Esophagus (tissue), 2 donors: Measurements from ENCODE around the gene DSP. TPM values are rescaled to one million over a fixed set of nuclear protein-coding genes. Genes with fewer than 3 reads are reported as not detected.
A peak's percentile ranks its signal among the peaks of the same experiment; 100 is the strongest.

Experiments
- H3K27ac ChIP-seq, 2 donors: one replicate each; pipeline ENCODE4 v1.5.1; 2013; ENCODE audit warnings: low read depth in 2 of 2, mild to moderate bottlenecking in 2 of 2, inconsistent platforms in 1 of 2, low read length in 1 of 2, moderate library complexity in 1 of 2
- H3K27me3 ChIP-seq, 2 donors: one replicate each; pipeline ENCODE4 v1.6.1; 2013; ENCODE audit warnings: low read length in 2 of 2, control low read depth in 1 of 2, mild to moderate bottlenecking in 1 of 2; ENCODE audit not compliant: insufficient read depth in 2 of 2, control insufficient read depth in 1 of 2
- H3K36me3 ChIP-seq, 2 donors: one replicate each; pipeline ENCODE4 v1.6.1; 2013; ENCODE audit warnings: low read length in 1 of 2; ENCODE audit not compliant: control insufficient read depth in 2 of 2, insufficient read depth in 2 of 2
- H3K4me1 ChIP-seq, 2 donors: one replicate each; pipeline ENCODE4 v1.6.1; 2013; ENCODE audit warnings: low read length in 1 of 2; ENCODE audit not compliant: control insufficient read depth in 2 of 2, insufficient read depth in 2 of 2
- H3K4me3 ChIP-seq, 2 donors: one replicate each; pipeline ENCODE4 v1.5.1; 2013; ENCODE audit warnings: low read length in 2 of 2, mild to moderate bottlenecking in 2 of 2, low read depth in 1 of 2, moderate library complexity in 1 of 2
- H3K9me3 ChIP-seq, 2 donors: one replicate each; pipeline ENCODE4 v1.6.1; 2013; ENCODE audit warnings: mild to moderate bottlenecking in 2 of 2, low read depth in 1 of 2, low read length in 1 of 2, moderate library complexity in 1 of 2; ENCODE audit not compliant: control insufficient read depth in 2 of 2, insufficient read depth in 1 of 2
- WGBS, 2 donors: extraction: QIAGEN DNeasy Blood & Tissue Kit; methylation state at CpG; one replicate each; pipeline ENCODE4 v1.1.7; 2013; 5-methylcytosine and 5-hydroxymethylcytosine counted together
- polyA plus RNA-seq, 2 donors: library from polyadenylated mRNA; stranded (reverse); fragments of 200-250 nt; gene quantifications; one replicate each; pipeline ENCODE4 v1.2.3, GENCODE V29; 2013
- donor health status: healthy with polysubstance abuse.
- donor health status: Bipolar disorder and iron deficiency.

Gene DSP
- polyA plus RNA-seq, 2 donors = 182 to 349 TPM

GRCh38 chr6:7507600-7507999, 33.9 kb upstream of the DSP start:
- peaks cover 0 to 2% of the 10 kb centered on the region in 2 donors for H3K4me1 ChIP-seq
- no peaks in the 10 kb centered on the region for H3K36me3 ChIP-seq
- WGBS, 2 donors = 90 to 94% methylated on average over 6 of the region's 6 CpGs
- H3K9me3 ChIP-seq = no peaks in the 10 kb centered on the region
- H3K27me3 ChIP-seq = no peaks in the 10 kb centered on the region
- H3K4me3 ChIP-seq = no peak overlapping the region
- H3K27ac ChIP-seq = no peak overlapping the region

DNA sequence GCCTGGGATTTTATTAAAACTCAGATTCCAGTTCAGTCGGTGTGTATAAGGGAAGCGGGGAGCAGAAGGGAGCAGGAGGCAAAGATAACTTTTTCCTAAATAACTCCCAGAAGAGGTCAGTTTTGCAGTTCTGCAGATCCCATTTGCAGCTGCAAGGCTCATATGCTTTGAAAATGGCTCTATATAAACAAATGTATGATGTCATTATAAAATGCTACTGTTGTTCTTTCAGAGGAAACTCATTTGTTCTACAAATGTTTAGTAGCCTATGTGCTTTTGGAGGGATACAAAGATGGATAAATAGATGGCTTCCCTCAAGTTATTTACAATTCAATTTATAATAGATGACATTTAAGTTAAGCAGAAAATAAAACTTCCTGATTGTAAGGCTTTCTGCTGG, 29.2 kb upstream of the DSP start:
- H3K27me3 ChIP-seq = no peaks in the 10 kb centered on the region
- no peaks in the 10 kb centered on the region for H3K36me3 ChIP-seq
- 69 to 75% methylated on average over 2 of the region's 2 CpGs for WGBS, 2 donors
- no peak overlapping the region for H3K4me3 ChIP-seq
- no peak overlapping the region for H3K27ac ChIP-seq
- no peaks in the 10 kb centered on the region for H3K4me1 ChIP-seq
- no peaks in the 10 kb centered on the region for H3K9me3 ChIP-seq

- H3K36me3 ChIP-seq = no peaks in the 10 kb centered on the region
- H3K27me3 ChIP-seq = no peaks in the 10 kb centered on the region
- H3K4me1 ChIP-seq = no peaks in the 10 kb centered on the region
- no peaks in the 10 kb centered on the region for H3K9me3 ChIP-seq
- no peak overlapping the region for H3K4me3 ChIP-seq
- H3K27ac ChIP-seq = peak overlapping the region in 1 of 2 donors; percentile 55
- WGBS, 2 donors = 63 to 66% methylated on average over 5 of the region's 5 CpGs
These were observed 27.9 kb upstream of the DSP start for GRCh38 chr6:7513529-7513928.

GRCh38 chr6:7515363-7515762, 26.1 kb upstream of the DSP start:
- no peaks in the 10 kb centered on the region for H3K36me3 ChIP-seq
- H3K4me1 ChIP-seq = no peaks in the 10 kb centered on the region
- H3K9me3 ChIP-seq = no peaks in the 10 kb centered on the region
- WGBS, 2 donors = 61 to 76% methylated on average over 2 of the region's 2 CpGs
- H3K27ac ChIP-seq = peak overlapping the region; percentile 58 to 75
- no peak overlapping the region for H3K4me3 ChIP-seq
- H3K27me3 ChIP-seq = no peaks in the 10 kb centered on the region

GRCh38 chr6:7518877-7519276, 22.6 kb upstream of the DSP start:
- 80 to 85% methylated on average over 8 of the region's 8 CpGs for WGBS, 2 donors
- H3K36me3 ChIP-seq = no peaks in the 10 kb centered on the region
- no peaks in the 10 kb centered on the region for H3K4me1 ChIP-seq
- H3K27me3 ChIP-seq = no peaks in the 10 kb centered on the region
- H3K4me3 ChIP-seq = no peak overlapping the region
- no peaks in the 10 kb centered on the region for H3K9me3 ChIP-seq
- H3K27ac ChIP-seq = no peak overlapping the region

- H3K27me3 ChIP-seq = no peaks in the 10 kb centered on the region
- H3K4me1 ChIP-seq = no peaks in the 10 kb centered on the region
- H3K4me3 ChIP-seq = no peak overlapping the region
- H3K9me3 ChIP-seq = no peaks in the 10 kb centered on the region
- no peaks in the 10 kb centered on the region for H3K36me3 ChIP-seq
- H3K27ac ChIP-seq = no peak overlapping the region
These were observed 18.6 kb upstream of the DSP start for GRCh38 chr6:7522873-7523272.

DNA sequence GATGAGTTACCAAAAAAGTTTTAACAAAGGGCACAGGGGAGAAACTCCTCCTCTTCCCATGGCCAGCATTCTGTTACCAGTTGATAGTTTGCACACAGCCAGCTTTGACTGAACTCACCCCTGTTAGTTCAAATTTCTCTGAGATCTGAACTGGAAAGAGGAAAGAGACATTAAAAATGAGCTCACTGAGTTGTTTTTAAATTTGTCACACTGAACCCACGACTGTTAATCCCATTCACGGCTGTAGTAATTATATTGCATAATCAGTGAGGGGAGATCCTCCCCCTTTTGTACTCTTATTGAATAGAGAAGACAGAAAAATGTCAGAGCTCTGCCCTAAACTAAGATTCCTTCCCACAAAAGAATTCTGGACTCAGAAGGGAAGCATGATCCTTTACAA, 17.5 kb upstream of the DSP start:
- 15 to 24% methylated on average over 2 of the region's 2 CpGs for WGBS, 2 donors
- Histone ChIP-seq H3K36me3 (no peaks in the 10 kb centered on the region), H3K27me3 (no peaks in the 10 kb centered on the region), H3K4me3 (no peak overlapping the region), H3K27ac (no peak overlapping the region), H3K9me3 (no peaks in the 10 kb centered on the region), H3K4me1 (no peaks in the 10 kb centered on the region)

GRCh38 chr6:7526755-7527154, 14.7 kb upstream of the DSP start:
- Histone ChIP-seq H3K27ac (no peak overlapping the region), H3K36me3 (no peaks in the 10 kb centered on the region), H3K4me1 (no peaks in the 10 kb centered on the region), H3K4me3 (no peak overlapping the region), H3K9me3 (no peaks in the 10 kb centered on the region), H3K27me3 (no peaks in the 10 kb centered on the region)
- WGBS, 2 donors = 58 to 64% methylated on average over 11 of the region's 11 CpGs

- no peaks in the 10 kb centered on the region for H3K27me3 ChIP-seq
- 78% methylated on average over 5 of the region's 5 CpGs for WGBS, 2 donors
- H3K36me3 ChIP-seq = no peaks in the 10 kb centered on the region
- H3K27ac ChIP-seq = no peak overlapping the region
- H3K4me3 ChIP-seq = no peak overlapping the region
- H3K9me3 ChIP-seq = no peaks in the 10 kb centered on the region
- no peaks in the 10 kb centered on the region for H3K4me1 ChIP-seq
These were observed 12.9 kb upstream of the DSP start for GRCh38 chr6:7528565-7528964.

GRCh38 chr6:7529141-7529540, 12.3 kb upstream of the DSP start:
- 50 to 52% methylated on average over 6 of the region's 6 CpGs for WGBS, 2 donors

More at GRCh38 chr6:7529141-7529540, 12.3 kb upstream of the DSP start:
- H3K4me3 ChIP-seq = no peak overlapping the region
- H3K9me3 ChIP-seq = no peaks in the 10 kb centered on the region
- H3K4me1 ChIP-seq = no peaks in the 10 kb centered on the region
- no peak overlapping the region for H3K27ac ChIP-seq
- H3K36me3 ChIP-seq = no peaks in the 10 kb centered on the region
- no peaks in the 10 kb centered on the region for H3K27me3 ChIP-seq
